GM18508 (cell line): ENCODE data around the gene SPOP.

Source experiments
- ATAC-seq: cut with Tn5 transposase; IDR thresholded peaks from one replicate; pipeline ENCODE4 v1.9.1; 2021; ENCODE audit warnings: moderate number of reproducible peaks; ENCODE audit not compliant: insufficient read depth, unreplicated experiment

Gene SPOP

GRCh38 chr17:49590874-49591273 is 87.0 kb downstream of the SPOP start:
- no peak for ATAC-seq

GRCh38 chr17:49589577-49589927 is 88.3 kb downstream of the SPOP start:
- ATAC-seq, result no peak

- no peak for ATAC-seq
Observed at GRCh38 chr17:49588726-49589576, 88.9 kb downstream of the SPOP start.

- no peak for ATAC-seq
Observed at GRCh38 chr17:49588312-49588711, 89.6 kb downstream of the SPOP start.

- no peak for ATAC-seq
Observed at GRCh38 chr17:49587366-49588073, 90.4 kb downstream of the SPOP start.

- ATAC-seq, result no peak
Observed at GRCh38 chr17:49585422-49586027, 92.4 kb downstream of the SPOP start.

GRCh38 chr17:49583889-49584288 is 94.0 kb downstream of the SPOP start:
- ATAC-seq, result no peak

GRCh38 chr17:49583226-49583625 is 94.7 kb downstream of the SPOP start:
- ATAC-seq, result no peak

GRCh38 chr17:49582789-49583188 is 95.1 kb downstream of the SPOP start:
- no peak for ATAC-seq

- no peak for ATAC-seq
Observed at GRCh38 chr17:49582055-49582722, 95.7 kb downstream of the SPOP start.

- ATAC-seq, result no peak
Observed at GRCh38 chr17:49581648-49581998, 96.3 kb downstream of the SPOP start.

GRCh38 chr17:49580981-49581647 is 96.8 kb downstream of the SPOP start:
- no peak for ATAC-seq

- ATAC-seq, result no peak
Observed at GRCh38 chr17:49580055-49580721, 97.7 kb downstream of the SPOP start.

- ATAC-seq, result no peak
Observed at GRCh38 chr17:49579522-49579921, 98.4 kb downstream of the SPOP start.

GRCh38 chr17:49578952-49579500 is 98.9 kb downstream of the SPOP start:
- no peak for ATAC-seq

- no peak for ATAC-seq
Observed at GRCh38 chr17:49578414-49578813, 99.5 kb downstream of the SPOP start.

- ATAC-seq, result no peak
Observed at GRCh38 chr17:49577963-49578362, 99.9 kb downstream of the SPOP start.

- no peak for ATAC-seq
Observed at GRCh38 chr17:49577650-49577934, 100.3 kb downstream of the SPOP start.

GRCh38 chr17:49576917-49577649 is 100.8 kb downstream of the SPOP start:
- no peak for ATAC-seq
